Osteoblast (primary cell): ENCODE measurements around the gene RELN. TPM values are rescaled to one million over a fixed set of nuclear protein-coding genes. Genes with fewer than 3 reads are reported as not detected.

Source experiments
- DNase-seq: peaks from one replicate; pipeline ENCODE4 v3.0.0; 2011; ENCODE audit warnings: low spot score, mixed read lengths; ENCODE audit not compliant: insufficient read length; ENCODE audit errors: missing footprints
- H2AFZ ChIP-seq: 2 replicates; pipeline ENCODE4 v1.6.0; 2011; ENCODE audit warnings: mild to moderate bottlenecking, low read length
- H3K27ac ChIP-seq: 2 replicates; pipeline ENCODE4 v1.5.1; 2011; ENCODE audit warnings: mild to moderate bottlenecking, low read depth, low read length, moderate library complexity
- H3K27me3 ChIP-seq: 2 replicates; pipeline ENCODE4 v1.6.0; 2012; ENCODE audit warnings: mild to moderate bottlenecking, control low read depth, inconsistent platforms, low read length, moderate library complexity; ENCODE audit not compliant: insufficient read depth
- H3K36me3 ChIP-seq: 2 replicates; pipeline ENCODE4 v1.5.1; 2011; ENCODE audit warnings: mild to moderate bottlenecking, low read length, control low read depth, moderate library complexity; ENCODE audit not compliant: insufficient read depth
- H3K4me1 ChIP-seq: 2 replicates; pipeline ENCODE4 v1.5.1; 2011; ENCODE audit warnings: mild to moderate bottlenecking, low read length, control low read depth, moderate library complexity; ENCODE audit not compliant: insufficient read depth
- H3K4me2 ChIP-seq: 2 replicates; pipeline ENCODE4 v1.6.0; 2011; ENCODE audit warnings: mild to moderate bottlenecking, low read length; ENCODE audit not compliant: insufficient read depth
- H3K4me3 ChIP-seq: fragments of 200-600 bp; sonication (generic); 3 replicates; pipeline ENCODE4 v1.5.1; 2012; ENCODE audit warnings: mild to moderate bottlenecking, low read length, inconsistent platforms; ENCODE audit not compliant: insufficient read depth
- H3K79me2 ChIP-seq: 2 replicates; pipeline ENCODE4 v1.6.0; 2012; ENCODE audit warnings: mild to moderate bottlenecking, low read length, control low read depth, inconsistent platforms; ENCODE audit not compliant: insufficient read depth
- H3K9me3 ChIP-seq: 2 replicates; pipeline ENCODE4 v1.5.1; 2011; ENCODE audit warnings: low read depth, low read length, control low read depth
- H4K20me1 ChIP-seq: 2 replicates; pipeline ENCODE4 v1.6.0; 2012; ENCODE audit warnings: mild to moderate bottlenecking, low read length, control low read depth; ENCODE audit not compliant: insufficient read depth
- CTCF ChIP-seq: IDR thresholded peaks from 2 replicates; pipeline ENCODE4 v1.5.1; 2011; ENCODE audit warnings: mild to moderate bottlenecking, low read depth, low read length, moderate library complexity; ENCODE audit errors: extremely low read depth
- total RNA-seq: library from RNA; depleted of rRNA; stranded (reverse); fragments of >200 nt; gene quantifications from 2 replicates; pipeline ENCODE4 v1.2.3, GENCODE V29; 2012

The RELN gene
- total RNA-seq, 1 donor, result 0.36 TPM

GRCh38 chr7:104007614-104008013 lies 18.2 kb upstream of the RELN start:
- Histone ChIP-seq H3K36me3 (no peaks in the 10 kb centered on the region), H3K9me3 (no peaks in the 10 kb centered on the region), H2AFZ (no peak overlapping the region), H3K27me3 (no peaks in the 10 kb centered on the region), H4K20me1 (no peaks in the 10 kb centered on the region), H3K4me3 (no peak overlapping the region), H3K27ac (no peak overlapping the region), H3K4me2 (no peak overlapping the region), H3K4me1 (no peaks in the 10 kb centered on the region), H3K79me2 (no peaks in the 10 kb centered on the region)
- no peak for DNase-seq
- no peak for TF ChIP-seq CTCF

GRCh38 chr7:104005197-104005596 lies 15.7 kb upstream of the RELN start:
- Histone ChIP-seq H2AFZ (peak overlapping the region; percentile 81), H3K27me3 (no peaks in the 10 kb centered on the region), H3K36me3 (no peaks in the 10 kb centered on the region), H3K79me2 (no peaks in the 10 kb centered on the region), H3K27ac (no peak overlapping the region), H3K4me2 (peak overlapping the region; percentile 47), H3K4me1 (no peaks in the 10 kb centered on the region), H3K9me3 (no peaks in the 10 kb centered on the region), H4K20me1 (no peaks in the 10 kb centered on the region), H3K4me3 (no peak overlapping the region)
- no peak for DNase-seq
- no peak for TF ChIP-seq CTCF

- no peak overlapping the region for H2AFZ ChIP-seq
- no peaks in the 10 kb centered on the region for H3K4me1 ChIP-seq
- H3K9me3 ChIP-seq, result no peaks in the 10 kb centered on the region
- no peaks in the 10 kb centered on the region for H3K36me3 ChIP-seq
- H3K4me2 ChIP-seq, result no peak overlapping the region
- no peak overlapping the region for H3K4me3 ChIP-seq
- DNase-seq, result no peak
- no peaks in the 10 kb centered on the region for H3K27me3 ChIP-seq
- TF ChIP-seq CTCF, result no peak
- no peaks in the 10 kb centered on the region for H4K20me1 ChIP-seq
- H3K79me2 ChIP-seq, result no peaks in the 10 kb centered on the region
- H3K27ac ChIP-seq, result no peak overlapping the region
Observed at GRCh38 chr7:103996639-103997038, 7.2 kb upstream of the RELN start.

- no peak overlapping the region for H2AFZ ChIP-seq
- H3K27ac ChIP-seq, result no peak overlapping the region
- no peaks in the 10 kb centered on the region for H3K4me1 ChIP-seq
- DNase-seq, result no peak
- TF ChIP-seq CTCF, result no peak
- no peaks in the 10 kb centered on the region for H3K79me2 ChIP-seq
- peaks cover 2% of the 10 kb centered on the region for H3K27me3 ChIP-seq
- no peak overlapping the region for H3K4me2 ChIP-seq
- no peaks in the 10 kb centered on the region for H4K20me1 ChIP-seq
- H3K9me3 ChIP-seq, result no peaks in the 10 kb centered on the region
- H3K4me3 ChIP-seq, result no peak overlapping the region
- H3K36me3 ChIP-seq, result no peaks in the 10 kb centered on the region
Observed at GRCh38 chr7:103996017-103996551, 6.6 kb upstream of the RELN start.
